Activated T-cell treated with anti-CD3 and anti-CD28 coated beads, Interleukin-2, amount 50 U/mL, for 72 hours (primary cell): ENCODE measurements around the gene MARCHF10. TPM values are rescaled to one million over a fixed set of nuclear protein-coding genes. Genes with fewer than 3 reads are reported as not detected.
A peak's percentile ranks its signal among the peaks of the same experiment; 100 is the strongest.
"Not testable (repeated sequence)": the region's sequence is repeated elsewhere in the genome, so short reads cannot be mapped to it uniquely, and the experiment has no call there.

Source experiments
- ATAC-seq, 2 donors: fragments of 150-1000 bp; cut with Tn5 transposase; replicated peaks in 1 of 2; 2 replicates each; pipeline ENCODE4 v1.10.0; 2021; ENCODE audit warnings: moderate library complexity in 2 of 2, mild to moderate bottlenecking in 1 of 2
- DNase-seq, 2 donors: peaks; one replicate each; pipeline ENCODE4 v3.0.0; 2021 to 2022; ENCODE audit warnings: mixed read lengths in 1 of 2
- H3K27ac Mint-ChIP-seq: one replicate; pipeline ENCODE4 v1.8.0; 2022; ENCODE audit warnings: mild to moderate bottlenecking, moderate library complexity, mixed read lengths
- H3K27me3 Mint-ChIP-seq: one replicate; pipeline ENCODE4 v1.8.0; 2022; ENCODE audit warnings: low read depth, mixed read lengths
- H3K36me3 Mint-ChIP-seq, 2 donors: one replicate each; pipeline ENCODE4 v1.8.0; 2022; ENCODE audit warnings: mixed read lengths in 2 of 2, mild to moderate bottlenecking in 1 of 2; ENCODE audit not compliant: insufficient read depth in 2 of 2
- H3K4me1 Mint-ChIP-seq: one replicate; pipeline ENCODE4 v1.8.0; 2022; ENCODE audit warnings: low read depth, mixed read lengths
- H3K4me3 Mint-ChIP-seq, 2 donors: one replicate each; pipeline ENCODE4 v1.8.0; 2022; ENCODE audit warnings: mild to moderate bottlenecking in 2 of 2, mixed read lengths in 2 of 2, moderate library complexity in 2 of 2
- H3K9me3 Mint-ChIP-seq, 2 donors: one replicate each; pipeline ENCODE4 v1.8.0; 2022; ENCODE audit warnings: mixed read lengths in 2 of 2
- total RNA-seq, 2 donors: library from RNA; stranded (reverse); gene quantifications; one replicate each; pipeline ENCODE4 v1.2.3, GENCODE V29; 2022

MARCHF10 gene
- total RNA-seq, 2 donors from 2014 or later, result not detected

DNA sequence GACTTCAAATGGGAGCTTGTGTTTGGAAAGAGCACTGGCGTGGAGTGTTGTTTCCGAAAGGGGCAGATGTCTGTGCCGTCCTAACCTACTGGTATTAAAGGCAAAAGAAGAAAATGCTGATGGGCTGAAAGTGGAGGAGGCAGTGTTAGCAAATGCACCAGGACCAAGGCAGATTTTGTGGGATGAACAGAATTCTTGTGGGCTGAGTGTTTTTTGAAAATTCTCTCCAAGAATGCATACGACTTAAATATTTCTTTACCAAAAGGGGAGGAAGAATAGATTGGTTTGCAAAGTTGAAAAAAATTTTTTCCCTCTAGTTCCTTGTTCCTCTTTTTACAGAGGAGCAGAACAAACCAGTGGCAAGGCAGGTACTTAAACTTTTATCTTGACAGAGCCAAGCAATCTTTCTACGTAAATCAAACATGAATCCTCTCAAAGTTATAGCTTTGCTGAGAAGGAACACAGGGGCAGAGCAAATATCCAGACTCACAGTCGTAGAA lies 16.8 kb downstream of the MARCHF10 start:
- DNase-seq (no peak), ATAC-seq (no peak)
- H3K27ac Mint-ChIP-seq, result no peak overlapping the region
- peaks cover 0 to 5% of the 10 kb centered on the region in 2 donors for H3K36me3 Mint-ChIP-seq
- H3K9me3 Mint-ChIP-seq, result peaks cover 0 to 2% of the 10 kb centered on the region in 2 donors
- H3K4me3 Mint-ChIP-seq, result no peak overlapping the region
- peaks cover 25% of the 10 kb centered on the region for H3K27me3 Mint-ChIP-seq
- peaks cover 10% of the 10 kb centered on the region for H3K4me1 Mint-ChIP-seq

- DNase-seq (no peak), ATAC-seq (no peak)
- H3K4me1 Mint-ChIP-seq, result peaks cover 10% of the 10 kb centered on the region
- H3K27ac Mint-ChIP-seq, result no peak overlapping the region
- peaks cover 27% of the 10 kb centered on the region for H3K27me3 Mint-ChIP-seq
- H3K4me3 Mint-ChIP-seq, result no peak overlapping the region
- H3K9me3 Mint-ChIP-seq, result peaks cover 0 to 2% of the 10 kb centered on the region in 2 donors
- H3K36me3 Mint-ChIP-seq, result peaks cover 0 to 5% of the 10 kb centered on the region in 2 donors
Observed at GRCh38 chr17:62790564-62790986, 17.5 kb downstream of the MARCHF10 start.

DNA sequence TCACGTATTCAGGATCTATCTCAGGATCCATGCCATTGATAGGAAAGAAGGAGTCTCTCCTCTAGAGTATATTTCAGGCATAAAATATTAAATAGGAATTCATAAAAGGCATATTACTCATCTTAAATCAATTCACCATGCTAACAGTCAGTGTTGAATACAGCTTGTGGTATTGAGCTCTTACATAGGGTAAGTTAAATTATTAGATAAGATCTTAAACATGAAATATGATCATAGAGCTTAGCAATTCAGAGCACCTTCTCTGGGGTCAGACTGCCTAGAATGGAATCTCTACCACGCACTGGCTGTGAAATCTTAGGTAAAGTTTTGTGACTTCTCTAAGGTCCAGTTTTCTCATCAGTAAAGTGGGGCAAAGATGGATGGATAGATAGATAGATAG lies 20.7 kb downstream of the MARCHF10 start:
- Mint-ChIP-seq H3K9me3 (peaks cover 0 to 8% of the 10 kb centered on the region in 2 donors), H3K4me1 (no peaks in the 10 kb centered on the region), H3K27ac (no peak overlapping the region), H3K4me3 (no peak overlapping the region), H3K27me3 (peaks cover 23% of the 10 kb centered on the region), H3K36me3 (peaks cover 0 to 4% of the 10 kb centered on the region in 2 donors)
- DNase-seq (no peak), ATAC-seq (no peak)

GRCh38 chr17:62786646-62787045 lies 21.5 kb downstream of the MARCHF10 start:
- Mint-ChIP-seq H3K27me3 (peaks cover 23% of the 10 kb centered on the region), H3K4me3 (no peak overlapping the region), H3K4me1 (no peaks in the 10 kb centered on the region), H3K36me3 (peaks cover 0 to 4% of the 10 kb centered on the region in 2 donors), H3K9me3 (peaks cover 0 to 8% of the 10 kb centered on the region in 2 donors), H3K27ac (no peak overlapping the region)
- DNase-seq, result no peak
- ATAC-seq, result no peak

DNA sequence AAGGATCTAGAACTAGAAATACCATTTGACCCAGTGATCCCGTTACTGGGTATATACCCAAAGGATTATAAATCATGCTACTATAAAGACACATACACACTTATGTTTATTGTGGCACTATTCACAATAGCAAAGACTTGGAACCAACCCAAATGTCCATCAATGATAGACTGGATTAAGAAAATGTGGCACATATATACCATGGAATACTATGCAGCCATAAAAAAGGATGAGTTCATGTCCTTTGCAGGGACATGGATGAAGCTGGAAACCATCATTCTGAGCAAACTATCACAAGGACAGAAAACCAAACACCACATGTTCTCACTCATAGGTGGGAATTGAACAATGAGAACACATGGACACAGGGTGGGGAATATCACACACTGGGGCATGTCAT lies 22.1 kb downstream of the MARCHF10 start:
- H3K9me3 Mint-ChIP-seq, H3K4me3 Mint-ChIP-seq, H3K4me1 Mint-ChIP-seq, H3K36me3 Mint-ChIP-seq, ATAC-seq, H3K27ac Mint-ChIP-seq, DNase-seq: not testable (repeated sequence)
- peaks cover 16% of the 10 kb centered on the region for H3K27me3 Mint-ChIP-seq

GRCh38 chr17:62782730-62783270 lies 25.3 kb downstream of the MARCHF10 start:
- Mint-ChIP-seq H3K27me3 (peaks cover 10% of the 10 kb centered on the region), H3K4me1 (no peaks in the 10 kb centered on the region), H3K4me3 (no peak overlapping the region), H3K27ac (peak overlapping the region; percentile 42), H3K9me3 (peaks cover 0 to 8% of the 10 kb centered on the region in 2 donors), H3K36me3 (peaks cover 0 to 4% of the 10 kb centered on the region in 2 donors)
- no peak for ATAC-seq
- DNase-seq, result no peak

GRCh38 chr17:62781831-62782251 lies 26.3 kb downstream of the MARCHF10 start:
- no peak overlapping the region for H3K4me3 Mint-ChIP-seq
- peaks cover 10% of the 10 kb centered on the region for H3K27me3 Mint-ChIP-seq
- ATAC-seq, result no peak

GRCh38 chr17:62781356-62781755 lies 26.8 kb downstream of the MARCHF10 start:
- Mint-ChIP-seq H3K4me1 (no peaks in the 10 kb centered on the region), H3K27me3 (peaks cover 10% of the 10 kb centered on the region), H3K4me3 (no peak overlapping the region), H3K9me3 (peaks cover 0 to 8% of the 10 kb centered on the region in 2 donors), H3K36me3 (peaks cover 0 to 4% of the 10 kb centered on the region in 2 donors), H3K27ac (no peak overlapping the region)
- ATAC-seq, result no peak
- no peak for DNase-seq

More at GRCh38 chr17:62781831-62782251, 26.3 kb downstream of the MARCHF10 start:
- Mint-ChIP-seq H3K27ac (no peak overlapping the region), H3K9me3 (peaks cover 0 to 8% of the 10 kb centered on the region in 2 donors), H3K4me1 (no peaks in the 10 kb centered on the region), H3K36me3 (peaks cover 0 to 4% of the 10 kb centered on the region in 2 donors)
- no peak for DNase-seq

GRCh38 chr17:62780951-62781350 lies 27.2 kb downstream of the MARCHF10 start:
- peaks cover 10% of the 10 kb centered on the region for H3K27me3 Mint-ChIP-seq
- no peak overlapping the region for H3K27ac Mint-ChIP-seq
- ATAC-seq (no peak), DNase-seq (no peak)
- peaks cover 0 to 4% of the 10 kb centered on the region in 2 donors for H3K36me3 Mint-ChIP-seq
- H3K4me3 Mint-ChIP-seq, result no peak overlapping the region
- H3K9me3 Mint-ChIP-seq, result peaks cover 0 to 8% of the 10 kb centered on the region in 2 donors
- H3K4me1 Mint-ChIP-seq, result no peaks in the 10 kb centered on the region

DNA sequence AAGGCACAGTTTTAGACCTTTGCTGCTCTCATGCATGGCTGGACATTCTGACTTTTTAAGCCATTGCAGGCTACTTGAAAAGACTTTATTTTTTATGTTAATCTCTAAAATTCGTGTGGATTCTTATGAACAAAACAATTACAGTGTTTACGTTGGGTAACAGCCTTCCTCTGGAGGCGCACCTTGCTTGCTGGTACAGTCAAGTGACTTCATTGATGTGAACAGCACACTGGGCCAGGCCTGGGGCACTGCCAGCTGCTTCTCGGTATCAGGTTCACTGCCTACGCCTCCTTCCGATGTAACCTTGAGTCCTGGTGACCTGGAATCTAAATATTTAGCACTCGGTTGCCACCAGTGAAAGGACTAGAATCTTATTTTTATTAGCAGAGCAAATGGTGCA lies 27.8 kb downstream of the MARCHF10 start:
- H3K27me3 Mint-ChIP-seq, result peaks cover 5% of the 10 kb centered on the region
- H3K9me3 Mint-ChIP-seq, result peaks cover 0 to 8% of the 10 kb centered on the region in 2 donors
- no peak overlapping the region for H3K27ac Mint-ChIP-seq
- no peak overlapping the region for H3K4me3 Mint-ChIP-seq
- no peaks in the 10 kb centered on the region for H3K4me1 Mint-ChIP-seq
- DNase-seq (no peak), ATAC-seq (no peak)
- peaks cover 0 to 4% of the 10 kb centered on the region in 2 donors for H3K36me3 Mint-ChIP-seq

DNA sequence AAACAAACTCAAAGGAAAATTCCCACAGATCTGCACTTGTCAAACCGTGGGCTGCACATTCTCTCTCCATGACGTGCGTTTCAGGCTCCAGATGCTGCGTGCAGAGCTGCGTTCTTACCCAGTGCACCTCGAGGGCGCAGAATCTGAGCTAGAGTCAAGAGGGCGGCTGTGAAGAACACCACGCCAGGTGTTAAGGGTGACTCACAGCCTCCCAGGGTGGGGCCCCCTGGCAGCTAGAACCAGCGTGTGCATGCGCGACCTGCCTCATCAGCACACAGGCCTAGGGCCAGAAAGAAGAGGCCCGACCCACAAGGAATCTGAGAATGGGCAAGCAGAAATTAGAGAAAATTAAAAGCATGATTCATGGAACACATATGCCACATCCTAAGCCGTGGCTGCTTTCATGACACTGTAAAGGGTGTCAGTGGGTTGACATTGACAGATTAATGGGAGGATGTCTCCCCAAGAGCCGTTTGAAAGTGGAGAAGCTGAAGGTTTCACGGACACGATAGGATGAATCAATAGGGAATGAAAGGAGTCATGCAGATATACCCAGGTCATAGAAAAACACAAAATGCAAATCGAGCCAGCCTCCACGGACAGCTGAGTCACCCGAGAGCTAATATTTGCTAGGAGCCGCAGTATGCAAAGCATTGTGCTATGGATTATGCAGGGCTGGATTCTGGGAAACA lies 29.0 kb downstream of the MARCHF10 start:
- ATAC-seq (no peak), DNase-seq (no peak)
- Mint-ChIP-seq H3K9me3 (peaks cover 0 to 4% of the 10 kb centered on the region in 2 donors), H3K4me3 (no peak overlapping the region), H3K36me3 (peaks cover 0 to 4% of the 10 kb centered on the region in 2 donors), H3K27ac (no peak overlapping the region), H3K4me1 (no peaks in the 10 kb centered on the region), H3K27me3 (peaks cover 7% of the 10 kb centered on the region)

GRCh38 chr17:62775876-62776275 lies 32.2 kb downstream of the MARCHF10 start:
- no peak for DNase-seq
- Mint-ChIP-seq H3K4me1 (no peaks in the 10 kb centered on the region), H3K36me3 (peaks cover 0 to 3% of the 10 kb centered on the region in 2 donors), H3K4me3 (no peak overlapping the region), H3K27ac (no peak overlapping the region), H3K27me3 (peaks cover 23% of the 10 kb centered on the region), H3K9me3 (peaks cover 0 to 3% of the 10 kb centered on the region in 2 donors)
- no peak for ATAC-seq

DNA sequence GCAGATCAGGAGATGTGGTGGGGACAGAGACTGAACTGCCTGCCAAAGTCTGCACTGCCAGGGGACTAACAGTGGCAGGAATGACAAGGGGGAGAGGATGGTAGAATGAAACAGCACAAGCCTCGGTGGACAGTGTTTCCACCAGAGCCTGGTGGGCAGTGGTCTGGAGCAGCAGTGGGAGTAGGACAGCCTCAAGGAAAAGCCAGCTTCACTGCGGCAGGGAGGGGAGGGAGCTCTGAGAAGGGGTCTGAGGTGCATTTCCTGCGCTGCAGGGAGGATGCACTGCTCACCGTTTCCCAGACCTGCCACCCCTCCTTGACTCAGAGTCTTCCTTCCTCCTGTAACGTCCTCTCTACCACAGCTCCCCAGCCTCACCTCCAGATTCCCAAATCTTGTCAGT lies 33.8 kb downstream of the MARCHF10 start:
- ATAC-seq (no peak), DNase-seq (no peak)
- H3K27me3 Mint-ChIP-seq, result peaks cover 23% of the 10 kb centered on the region
- peaks cover 0 to 3% of the 10 kb centered on the region in 2 donors for H3K36me3 Mint-ChIP-seq
- H3K4me3 Mint-ChIP-seq, result no peak overlapping the region
- H3K4me1 Mint-ChIP-seq, result no peaks in the 10 kb centered on the region
- no peak overlapping the region for H3K27ac Mint-ChIP-seq
- H3K9me3 Mint-ChIP-seq, result peaks cover 0 to 3% of the 10 kb centered on the region in 2 donors
